NOMO-1 treated with dmso at 0.1 percent for 144 hours (cell line): ENCODE results near the gene CEBPA.

Source experiments
- DNase-seq: peaks from one replicate; lab custom pipeline; 2025; ENCODE audit not compliant: unreplicated experiment; lab: John Stamatoyannopoulos, UW

The CEBPA gene

DNA sequence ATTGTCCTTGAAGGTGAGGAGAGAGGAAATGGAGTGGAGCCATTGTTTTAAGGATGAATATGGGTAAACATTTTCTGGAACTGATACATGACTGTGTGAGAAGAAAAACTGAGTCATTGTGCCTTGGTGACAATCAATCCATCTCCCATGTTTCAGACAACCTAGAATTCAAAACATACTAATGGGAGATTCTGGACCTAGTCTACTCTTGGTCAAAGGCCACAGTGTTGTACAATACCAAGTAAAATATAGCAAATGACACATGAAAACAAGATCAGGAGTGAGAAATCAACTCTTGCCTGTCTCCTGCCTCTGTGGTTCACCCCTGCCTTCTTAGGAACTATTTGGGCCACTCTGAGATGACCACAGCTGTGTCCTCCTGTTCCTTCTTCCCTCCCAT is 13.1 kb downstream of the CEBPA start:
- DNase-seq: no peak

DNA sequence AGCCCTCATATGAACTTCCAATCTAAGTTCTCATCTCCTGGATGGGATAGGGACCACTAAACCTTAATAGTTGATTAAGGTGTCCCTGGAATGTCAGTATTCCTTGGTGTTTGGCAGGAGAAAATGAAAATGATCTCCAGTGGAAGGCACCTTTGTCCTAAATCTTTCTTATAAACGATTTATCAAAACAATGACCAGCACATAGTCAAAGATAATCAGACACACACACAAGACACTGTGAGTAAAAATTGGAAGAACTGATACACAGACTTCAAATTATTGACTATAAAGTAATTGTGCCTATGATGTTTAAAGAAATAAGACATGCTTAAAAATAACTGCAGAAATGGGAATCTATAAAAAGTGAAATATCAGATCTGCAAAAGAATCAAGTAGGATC is 13.7 kb downstream of the CEBPA start:
- DNase-seq: no peak

DNA sequence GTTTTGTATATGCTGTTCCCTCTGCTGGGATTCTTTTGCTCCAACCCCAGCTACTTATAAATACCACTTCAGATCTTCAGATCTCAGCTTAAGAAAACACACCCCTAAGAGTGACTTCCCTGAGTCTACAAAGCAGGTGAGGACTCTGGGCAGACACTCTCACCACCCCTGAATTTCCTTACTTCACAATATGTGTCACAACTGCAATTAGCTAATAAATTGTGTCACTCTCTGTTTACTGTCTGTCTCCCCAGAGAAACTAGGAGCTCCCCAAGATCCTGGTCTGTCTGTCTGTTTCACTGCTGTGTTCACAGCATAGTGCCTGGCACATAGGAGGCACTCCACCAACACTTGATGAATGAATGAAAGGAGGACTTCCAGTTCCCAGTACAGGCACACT is 14.4 kb downstream of the CEBPA start:
- no peak for DNase-seq

DNA sequence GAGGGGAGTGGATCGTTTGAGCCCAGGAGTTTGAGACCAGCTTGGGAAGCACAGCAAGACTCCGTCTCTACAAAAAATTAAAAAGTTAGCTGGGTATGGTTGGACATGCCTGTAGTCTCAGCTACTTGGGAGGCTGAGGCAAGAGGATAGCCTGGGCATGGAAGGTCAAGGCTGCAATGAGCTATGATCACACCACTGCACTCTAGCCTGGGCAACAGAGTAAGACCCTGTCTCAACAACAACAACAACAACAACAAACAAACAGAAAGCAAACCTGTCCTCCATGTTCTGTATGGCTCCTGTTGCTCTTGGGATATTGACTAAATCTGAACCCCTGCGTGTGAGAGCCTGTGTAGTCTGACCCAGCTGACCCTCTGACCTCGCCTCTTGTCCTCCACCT is 14.9 kb downstream of the CEBPA start:
- no peak for DNase-seq

- peak; percentile 33 for DNase-seq
Observed at GRCh38 chr19:33286899-33287298, 15.4 kb downstream of the CEBPA start.

GRCh38 chr19:33285441-33285927 is 16.9 kb downstream of the CEBPA start:
- no peak for DNase-seq

- DNase-seq: no peak
Observed at GRCh38 chr19:33284756-33285155, 17.6 kb downstream of the CEBPA start.

- no peak for DNase-seq
Observed at GRCh38 chr19:33284146-33284643, 18.1 kb downstream of the CEBPA start.

GRCh38 chr19:33283589-33283988 is 18.7 kb downstream of the CEBPA start:
- no peak for DNase-seq

- no peak for DNase-seq
Observed at GRCh38 chr19:33282036-33282671, 20.2 kb downstream of the CEBPA start.

- no peak for DNase-seq
Observed at GRCh38 chr19:33281296-33281926, 20.9 kb downstream of the CEBPA start.

DNA sequence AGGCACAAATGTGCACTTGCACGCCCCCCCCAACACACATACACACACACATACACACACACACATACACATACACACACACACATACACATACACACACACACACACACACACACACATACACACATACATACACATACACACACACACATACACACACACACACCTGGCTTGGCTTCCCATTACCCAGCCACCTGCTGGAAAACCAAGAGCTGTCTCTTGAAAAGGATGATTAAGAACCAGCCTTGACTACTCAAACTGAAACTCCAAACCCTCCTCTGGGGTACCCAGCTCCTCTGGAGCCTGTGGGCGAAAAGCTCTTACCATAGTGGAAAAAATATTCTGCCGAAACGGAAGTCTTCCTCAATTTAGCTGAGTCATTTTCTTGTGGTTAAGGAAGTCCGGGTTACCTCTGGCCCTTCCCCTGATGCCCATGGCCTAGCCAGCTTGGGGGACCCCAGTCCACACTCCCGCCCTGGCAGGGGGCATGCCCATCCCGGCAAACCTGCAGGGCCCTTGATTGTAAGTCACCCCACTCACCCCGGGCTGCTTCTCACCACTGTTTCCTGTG is 21.9 kb downstream of the CEBPA start:
- DNase-seq: no peak

- DNase-seq: no peak
Observed at GRCh38 chr19:33279430-33280350, 22.6 kb downstream of the CEBPA start.

GRCh38 chr19:33278403-33279269 is 23.7 kb downstream of the CEBPA start:
- DNase-seq: no peak

- DNase-seq: no peak
Observed at GRCh38 chr19:33278023-33278402, 24.3 kb downstream of the CEBPA start.

GRCh38 chr19:33277434-33277833 is 24.9 kb downstream of the CEBPA start:
- DNase-seq: no peak

DNA sequence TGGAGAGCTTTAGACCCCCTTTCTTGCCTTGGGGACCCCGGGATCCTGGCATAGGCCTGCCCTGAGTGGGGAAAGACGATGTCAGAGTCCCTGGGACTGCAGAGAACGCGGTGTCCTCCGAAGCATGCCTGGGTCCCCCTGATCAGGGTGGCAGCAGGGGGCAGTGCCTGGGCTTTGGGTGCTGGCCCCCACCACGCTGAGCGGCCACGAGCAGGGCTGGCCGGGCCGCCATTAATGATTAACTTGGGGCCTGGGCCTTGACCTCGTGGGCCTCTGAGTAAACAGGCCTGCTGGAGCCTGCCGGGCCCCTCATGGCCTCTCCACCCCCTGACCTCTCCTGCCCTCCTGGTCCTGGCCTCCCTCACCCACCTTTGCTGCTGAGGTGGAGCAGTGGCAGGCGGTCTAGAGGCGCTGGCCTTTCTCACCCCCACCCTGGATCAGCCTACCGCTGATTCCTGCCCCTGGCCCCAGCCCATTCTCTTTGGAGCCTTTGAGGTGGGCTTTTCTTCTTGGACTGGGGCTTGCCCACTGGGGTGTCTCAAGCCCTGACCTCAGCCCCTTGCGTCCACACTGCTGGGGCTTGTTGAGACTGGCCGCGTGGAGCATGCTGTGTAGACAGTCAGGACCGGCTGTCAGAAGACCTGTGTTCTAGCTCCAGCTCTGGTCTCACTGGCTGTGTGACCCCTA is 26.3 kb downstream of the CEBPA start:
- DNase-seq: no peak

- DNase-seq: no peak
Observed at GRCh38 chr19:33275559-33275932, 26.8 kb downstream of the CEBPA start.

DNA sequence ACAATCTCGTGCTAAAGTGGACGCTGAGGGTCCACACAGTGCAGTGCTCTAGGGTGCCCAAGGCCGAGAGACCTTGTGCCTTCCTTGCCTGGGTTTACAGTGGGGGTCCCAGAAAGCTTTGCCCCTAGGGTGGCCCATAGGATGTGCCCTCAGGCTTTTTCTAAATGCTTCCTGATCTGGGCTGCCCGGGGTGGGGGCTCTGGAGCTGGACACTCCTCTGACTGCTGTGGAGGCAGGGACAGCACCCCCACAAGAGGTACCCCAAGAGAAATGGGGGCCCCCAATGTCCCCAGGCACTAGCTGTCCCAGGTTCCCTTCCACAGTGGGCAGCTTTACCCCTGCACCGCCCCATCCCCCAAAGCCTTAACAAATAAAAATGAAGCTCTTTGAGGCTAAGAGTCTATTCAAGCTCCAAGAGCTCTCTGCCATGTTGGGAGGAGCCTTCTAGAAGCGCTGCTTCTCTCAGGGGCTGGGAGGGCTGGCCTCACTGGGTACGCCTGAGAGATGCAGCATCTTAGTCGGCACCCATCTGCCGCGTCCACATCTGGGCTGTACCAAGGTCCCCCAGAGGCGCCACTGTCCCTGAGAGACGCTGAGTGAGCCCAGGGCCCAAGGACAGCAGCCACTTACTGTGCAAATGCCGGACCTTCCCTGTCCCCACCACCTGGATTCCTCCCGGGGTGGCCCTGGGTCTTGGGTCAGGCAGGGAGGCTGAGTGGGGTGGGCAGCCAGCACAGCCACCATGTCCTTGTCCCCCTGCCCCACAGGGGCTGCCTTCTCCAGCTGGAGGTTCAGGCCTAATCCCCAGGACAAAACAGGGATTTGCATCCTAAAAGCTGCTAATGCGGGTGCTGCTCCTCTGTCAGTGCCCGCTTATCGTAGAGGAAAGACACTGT is 27.4 kb downstream of the CEBPA start:
- no peak for DNase-seq
